ENCODE data around the gene TFPI. TPM values are rescaled to one million over a fixed set of nuclear protein-coding genes. Genes with fewer than 3 reads are reported as not detected.

The TFPI gene
- total and polyA plus RNA-seq, 2 donors (not counting 1 experiment from before 2014, with no cell fraction given), result 117 to 274 TPM

GRCh38 chr2:187593098-187593497 is 38.9 kb upstream of the TFPI start:
- no peaks in the 10 kb centered on the region for H4K20me1 ChIP-seq (ENCODE audit: control insufficient read depth, extremely low read depth, insufficient read depth, low read length)
- no peaks in the 10 kb centered on the region for H3K79me2 ChIP-seq (ENCODE audit: control insufficient read depth, insufficient read depth, low read length)
- H3K9ac ChIP-seq (ENCODE audit: insufficient read depth, low read length), result no peak overlapping the region
- H3K4me1 ChIP-seq (ENCODE audit: control insufficient read depth, extremely low read depth, insufficient read depth, low read length), result no peaks in the 10 kb centered on the region
- no peak overlapping the region for H3K4me3 ChIP-seq (replicated peaks in 1 of 4; ENCODE audit: control extremely low read depth in 1 of 4, insufficient read depth in 1 of 4, low read depth in 3 of 4, low read length in 4 of 4)
- H3K9me3 ChIP-seq (ENCODE audit: control insufficient read depth, insufficient read depth, low read depth, low read length), result no peaks in the 10 kb centered on the region
- H2AFZ ChIP-seq (ENCODE audit: low read length), result no peak overlapping the region
- no peak for TF ChIP-seq EZH2 (IDR thresholded peaks at IDR 0.05; ENCODE audit: low read length, missing control alignments)
- TF ChIP-seq CTCF (conservative IDR thresholded peaks at IDR 0.05 in 1 of 2, IDR thresholded peaks at IDR 0.05 in 1 of 2; ENCODE audit: low read depth in 1 of 2, low read length in 2 of 2), result no peak
- H3K36me3 ChIP-seq (ENCODE audit: control insufficient read depth, insufficient read depth, low read length), result no peaks in the 10 kb centered on the region
- no peak for DNase-seq (ENCODE audit: low read depth in 2 of 2)
- H3K4me2 ChIP-seq (ENCODE audit: extremely low read depth, insufficient read depth, low read length), result no peak overlapping the region
- H3K27me3 ChIP-seq (ENCODE audit: control insufficient read depth, insufficient read depth, low read length), result no peaks in the 10 kb centered on the region
- no peak overlapping the region for H3K27ac ChIP-seq (ENCODE audit: insufficient read depth, low read length)

DNA sequence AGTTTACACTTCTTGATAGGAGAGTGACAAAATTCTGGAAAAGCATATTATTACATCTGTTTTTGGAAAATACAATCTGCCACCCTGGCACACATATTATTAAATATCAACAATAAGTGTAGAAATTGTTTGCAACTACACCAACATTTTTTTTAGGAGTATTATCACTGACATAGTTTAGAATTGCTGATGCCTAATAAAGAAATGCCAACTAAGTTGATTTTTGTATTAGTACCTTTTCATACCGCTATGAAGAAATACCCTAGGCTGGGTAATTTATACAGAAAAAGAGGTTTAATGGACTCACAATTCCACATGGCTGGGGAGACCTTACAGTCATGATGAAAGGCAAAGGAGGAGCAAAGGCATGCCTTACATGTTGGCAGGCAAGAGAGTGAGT is 35.9 kb upstream of the TFPI start:
- Histone ChIP-seq H3K9ac (ENCODE audit: insufficient read depth, low read length) (no peak overlapping the region), H3K79me2 (ENCODE audit: control insufficient read depth, insufficient read depth, low read length) (no peaks in the 10 kb centered on the region), H4K20me1 (ENCODE audit: control insufficient read depth, extremely low read depth, insufficient read depth, low read length) (no peaks in the 10 kb centered on the region), H3K9me3 (ENCODE audit: control insufficient read depth, insufficient read depth, low read depth, low read length) (no peaks in the 10 kb centered on the region), H2AFZ (ENCODE audit: low read length) (no peak overlapping the region), H3K4me3 (replicated peaks in 1 of 4; ENCODE audit: control extremely low read depth in 1 of 4, insufficient read depth in 1 of 4, low read depth in 3 of 4, low read length in 4 of 4) (no peak overlapping the region), H3K27me3 (ENCODE audit: control insufficient read depth, insufficient read depth, low read length) (no peaks in the 10 kb centered on the region), H3K27ac (ENCODE audit: insufficient read depth, low read length) (no peak overlapping the region), H3K4me1 (ENCODE audit: control insufficient read depth, extremely low read depth, insufficient read depth, low read length) (no peaks in the 10 kb centered on the region), H3K4me2 (ENCODE audit: extremely low read depth, insufficient read depth, low read length) (no peak overlapping the region), H3K36me3 (ENCODE audit: control insufficient read depth, insufficient read depth, low read length) (no peaks in the 10 kb centered on the region)
- TF ChIP-seq CTCF (conservative IDR thresholded peaks at IDR 0.05 in 1 of 2, IDR thresholded peaks at IDR 0.05 in 1 of 2; ENCODE audit: low read depth in 1 of 2, low read length in 2 of 2) (no peak), EZH2 (IDR thresholded peaks at IDR 0.05; ENCODE audit: low read length, missing control alignments) (no peak)
- DNase-seq (ENCODE audit: low read depth in 2 of 2), result no peak

GRCh38 chr2:187586011-187586641 is 31.9 kb upstream of the TFPI start:
- Histone ChIP-seq H3K4me2 (ENCODE audit: extremely low read depth, insufficient read depth, low read length) (no peak overlapping the region), H3K27ac (ENCODE audit: insufficient read depth, low read length) (no peak overlapping the region), H3K27me3 (ENCODE audit: control insufficient read depth, insufficient read depth, low read length) (no peaks in the 10 kb centered on the region), H3K4me3 (replicated peaks in 1 of 4; ENCODE audit: control extremely low read depth in 1 of 4, insufficient read depth in 1 of 4, low read depth in 3 of 4, low read length in 4 of 4) (no peak overlapping the region), H3K9ac (ENCODE audit: insufficient read depth, low read length) (no peak overlapping the region), H3K36me3 (ENCODE audit: control insufficient read depth, insufficient read depth, low read length) (no peaks in the 10 kb centered on the region), H2AFZ (ENCODE audit: low read length) (no peak overlapping the region), H3K79me2 (ENCODE audit: control insufficient read depth, insufficient read depth, low read length) (no peaks in the 10 kb centered on the region), H3K9me3 (ENCODE audit: control insufficient read depth, insufficient read depth, low read depth, low read length) (no peaks in the 10 kb centered on the region), H4K20me1 (ENCODE audit: control insufficient read depth, extremely low read depth, insufficient read depth, low read length) (no peaks in the 10 kb centered on the region), H3K4me1 (ENCODE audit: control insufficient read depth, extremely low read depth, insufficient read depth, low read length) (no peaks in the 10 kb centered on the region)
- DNase-seq (ENCODE audit: low read depth in 2 of 2), result peak; percentile 50 to 66
- no peak for TF ChIP-seq EZH2 (IDR thresholded peaks at IDR 0.05; ENCODE audit: low read length, missing control alignments)
- TF ChIP-seq CTCF (conservative IDR thresholded peaks at IDR 0.05 in 1 of 2, IDR thresholded peaks at IDR 0.05 in 1 of 2; ENCODE audit: low read depth in 1 of 2, low read length in 2 of 2), result no peak

All from fibroblast of lung (primary cell).